Stimulated activated CD4-positive, alpha-beta T cell treated with anti-CD3 and anti-CD28 coated beads, Interleukin-1b, Interleukin-23, amount 100 ng/mL, for 4 hours (primary cell): ENCODE measurements around the gene USB1.

Experiments
- DNase-seq, 2 donors: peaks; one replicate each; pipeline ENCODE4 v3.0.0-alpha.2; 2020; ENCODE audit warnings: low read depth in 2 of 2

USB1 gene

GRCh38 chr16:58034774-58035173 lies 33.6 kb downstream of the USB1 start:
- no peak for DNase-seq

DNA sequence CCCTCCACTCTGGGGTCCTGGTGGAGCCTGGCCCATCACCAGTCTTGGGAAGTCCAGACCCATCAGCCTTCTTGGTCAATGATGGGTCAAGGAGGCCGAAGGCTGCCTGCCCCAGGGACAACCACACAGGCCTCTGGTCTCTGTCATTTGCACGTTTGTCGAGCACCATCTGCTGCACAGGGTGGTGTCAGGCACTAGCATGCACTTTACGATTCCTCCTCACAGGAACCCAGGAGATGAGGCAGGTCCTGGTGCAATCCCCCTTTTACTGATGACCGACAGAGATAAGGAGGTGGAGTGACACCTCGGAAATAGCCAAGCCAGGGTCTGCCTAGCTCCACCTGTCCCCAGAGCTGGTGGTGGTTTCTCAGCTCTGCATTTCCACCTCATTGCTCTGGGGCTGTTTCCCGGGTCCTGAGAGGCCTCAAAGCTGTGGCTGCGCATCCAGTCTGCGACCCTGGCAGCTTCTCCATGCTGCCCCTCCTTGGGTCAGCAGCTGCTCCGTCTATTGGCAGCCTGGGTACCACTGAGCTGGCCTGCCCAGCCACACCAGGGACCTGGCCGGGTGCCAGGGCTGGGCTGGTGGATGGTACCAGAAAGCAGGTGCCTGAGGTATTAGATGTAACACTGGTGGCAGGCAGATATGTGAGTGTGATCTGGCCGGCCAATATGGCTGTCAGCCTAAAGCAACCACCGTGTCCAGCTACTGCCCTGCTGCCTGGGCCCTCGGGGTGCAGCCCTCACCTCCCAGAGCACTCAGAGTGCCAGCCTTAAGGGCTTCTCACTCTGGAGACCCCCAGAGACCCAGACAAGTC lies 34.4 kb downstream of the USB1 start:
- no peak for DNase-seq

GRCh38 chr16:58036943-58037342 lies 35.7 kb downstream of the USB1 start:
- no peak for DNase-seq

DNA sequence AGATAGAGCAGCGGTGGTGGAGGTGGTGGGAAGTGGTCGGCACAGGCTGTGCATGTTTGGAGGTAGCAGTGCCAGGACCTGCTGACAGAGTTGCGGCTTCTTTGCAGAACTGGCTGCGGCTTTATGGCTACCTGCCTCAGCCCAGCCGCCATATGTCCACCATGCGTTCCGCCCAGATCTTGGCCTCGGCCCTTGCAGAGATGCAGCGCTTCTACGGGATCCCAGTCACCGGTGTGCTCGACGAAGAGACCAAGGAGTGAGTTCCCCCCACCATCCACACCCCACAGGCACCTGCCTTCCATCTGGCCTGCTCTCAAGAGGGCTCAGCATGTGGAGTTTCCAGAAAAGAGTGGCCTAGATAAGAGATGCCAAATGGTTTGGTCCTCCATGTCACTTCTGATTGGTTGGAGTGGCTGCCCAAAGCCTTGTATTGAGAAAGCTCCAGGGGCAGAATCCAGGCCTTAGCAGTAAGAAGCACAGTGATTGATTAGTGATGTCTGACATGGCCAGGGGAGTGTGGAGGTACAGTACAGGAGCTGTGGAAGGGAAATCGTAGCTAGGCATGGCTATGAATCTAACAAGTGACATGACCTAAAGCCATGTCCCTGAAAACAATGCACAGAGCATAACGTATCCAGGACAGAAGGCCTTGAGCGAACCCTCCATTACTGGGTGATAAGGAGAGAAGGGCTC lies 36.3 kb downstream of the USB1 start:
- no peak for DNase-seq

DNA sequence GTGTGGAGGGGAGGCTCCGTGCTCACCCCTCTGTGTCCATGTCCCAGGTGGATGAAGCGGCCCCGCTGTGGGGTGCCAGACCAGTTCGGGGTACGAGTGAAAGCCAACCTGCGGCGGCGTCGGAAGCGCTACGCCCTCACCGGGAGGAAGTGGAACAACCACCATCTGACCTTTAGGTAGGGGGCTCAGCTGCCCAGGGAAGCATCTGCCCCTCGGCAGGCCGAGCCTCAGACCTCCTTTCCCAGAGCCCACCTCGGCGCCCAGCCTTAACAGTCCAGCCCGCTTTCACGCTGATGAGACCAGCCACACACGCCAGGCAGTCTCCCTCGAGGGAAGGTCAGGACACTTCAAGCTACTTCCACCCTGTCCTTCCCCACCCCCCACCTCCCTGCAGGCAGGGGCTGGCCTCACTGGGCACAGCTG lies 37.0 kb downstream of the USB1 start:
- DNase-seq = no peak

DNA sequence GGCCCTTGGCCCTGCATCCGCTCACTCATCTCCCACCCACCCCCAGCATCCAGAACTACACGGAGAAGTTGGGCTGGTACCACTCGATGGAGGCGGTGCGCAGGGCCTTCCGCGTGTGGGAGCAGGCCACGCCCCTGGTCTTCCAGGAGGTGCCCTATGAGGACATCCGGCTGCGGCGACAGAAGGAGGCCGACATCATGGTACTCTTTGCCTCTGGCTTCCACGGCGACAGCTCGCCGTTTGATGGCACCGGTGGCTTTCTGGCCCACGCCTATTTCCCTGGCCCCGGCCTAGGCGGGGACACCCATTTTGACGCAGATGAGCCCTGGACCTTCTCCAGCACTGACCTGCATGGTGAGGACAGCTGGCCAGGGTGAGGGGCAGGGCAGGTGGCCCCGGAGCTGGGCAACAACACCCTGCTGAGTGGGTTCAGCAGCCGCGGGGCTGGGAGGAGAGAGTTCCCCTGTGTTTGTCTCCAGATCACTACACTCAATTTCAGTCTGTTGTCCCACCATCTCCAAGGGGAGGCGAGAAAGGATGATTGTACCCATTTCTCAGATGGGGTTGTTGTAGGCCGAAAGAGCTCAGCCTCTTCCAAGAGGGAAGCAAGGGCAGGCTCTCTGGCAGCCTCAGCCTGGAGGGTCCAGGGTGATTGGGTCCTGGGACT lies 38.8 kb downstream of the USB1 start:
- no peak for DNase-seq

GRCh38 chr16:58040496-58040846 lies 39.3 kb downstream of the USB1 start:
- no peak for DNase-seq

DNA sequence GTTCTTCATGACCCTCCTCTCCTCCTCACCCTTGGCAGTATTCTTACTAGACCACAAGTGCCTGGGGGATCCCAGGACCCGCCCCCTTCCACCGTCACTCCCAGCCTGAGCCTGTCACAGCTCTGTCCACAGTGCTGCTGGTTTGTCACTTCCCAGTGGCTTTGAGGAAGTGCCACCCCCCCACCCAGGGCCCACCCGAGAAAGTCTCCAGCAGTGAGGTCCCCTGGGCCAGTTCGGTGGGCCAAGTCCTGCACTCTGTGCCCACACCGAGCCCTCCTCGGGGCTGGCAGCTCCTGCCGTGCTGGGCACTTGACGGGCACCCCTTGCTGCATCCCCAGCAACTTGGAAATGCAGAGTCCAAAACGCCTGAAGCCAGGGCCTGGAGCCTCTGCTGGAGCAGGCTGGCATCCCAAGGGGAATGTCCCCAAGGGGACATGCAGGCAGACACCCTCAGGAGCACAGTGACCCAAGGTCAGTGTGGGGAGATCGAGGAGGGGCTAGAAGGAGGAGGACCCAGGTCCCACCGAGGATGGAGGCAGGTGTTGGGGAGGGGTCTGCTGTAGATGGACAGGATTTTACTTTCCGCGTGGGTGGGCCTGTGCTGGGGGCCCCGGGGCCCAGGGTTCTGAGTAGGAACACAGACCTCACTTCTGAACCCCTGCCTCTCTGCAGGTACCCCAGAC lies 39.9 kb downstream of the USB1 start:
- DNase-seq = no peak

DNA sequence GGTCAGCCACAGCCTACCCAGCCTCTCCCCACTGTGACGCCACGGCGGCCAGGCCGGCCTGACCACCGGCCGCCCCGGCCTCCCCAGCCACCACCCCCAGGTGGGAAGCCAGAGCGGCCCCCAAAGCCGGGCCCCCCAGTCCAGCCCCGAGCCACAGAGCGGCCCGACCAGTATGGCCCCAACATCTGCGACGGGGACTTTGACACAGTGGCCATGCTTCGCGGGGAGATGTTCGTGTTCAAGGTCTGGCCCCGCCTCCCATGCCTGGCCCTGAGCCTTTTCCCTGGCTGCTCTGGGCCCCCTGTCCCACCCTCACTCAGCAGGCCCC lies 40.4 kb downstream of the USB1 start:
- DNase-seq = no peak

- no peak for DNase-seq
Measured at GRCh38 chr16:58042001-58042885, 41.0 kb downstream of the USB1 start.

DNA sequence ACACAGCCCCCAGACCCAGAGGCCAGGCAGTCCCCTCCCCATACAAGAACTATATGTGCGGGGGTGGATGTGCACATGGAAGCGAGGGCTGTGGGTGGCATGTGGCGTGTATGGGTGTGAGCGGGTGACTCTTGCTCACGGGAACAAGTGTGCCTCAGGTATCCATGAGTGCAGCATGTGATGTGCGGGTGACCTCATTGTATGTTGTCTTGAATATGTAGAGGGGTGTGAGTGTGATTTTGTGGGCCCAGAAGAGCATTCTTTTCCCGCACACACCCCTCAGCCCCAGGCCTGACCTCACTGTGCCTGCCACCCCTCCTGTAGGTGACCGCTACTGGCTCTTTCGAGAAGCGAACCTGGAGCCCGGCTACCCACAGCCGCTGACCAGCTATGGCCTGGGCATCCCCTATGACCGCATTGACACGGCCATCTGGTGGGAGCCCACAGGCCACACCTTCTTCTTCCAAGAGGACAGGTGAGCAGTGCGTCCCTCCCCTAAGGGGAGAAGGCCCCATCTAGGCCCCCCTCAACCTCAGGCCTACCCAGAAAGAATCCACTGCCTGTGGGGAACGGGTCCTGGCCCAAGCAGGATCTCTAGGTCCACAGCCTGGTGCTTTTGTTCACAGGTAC lies 41.8 kb downstream of the USB1 start:
- no peak for DNase-seq

GRCh38 chr16:58043571-58044155 lies 42.5 kb downstream of the USB1 start:
- DNase-seq = no peak

- DNase-seq = no peak
Measured at GRCh38 chr16:58044266-58045019, 43.2 kb downstream of the USB1 start.

DNA sequence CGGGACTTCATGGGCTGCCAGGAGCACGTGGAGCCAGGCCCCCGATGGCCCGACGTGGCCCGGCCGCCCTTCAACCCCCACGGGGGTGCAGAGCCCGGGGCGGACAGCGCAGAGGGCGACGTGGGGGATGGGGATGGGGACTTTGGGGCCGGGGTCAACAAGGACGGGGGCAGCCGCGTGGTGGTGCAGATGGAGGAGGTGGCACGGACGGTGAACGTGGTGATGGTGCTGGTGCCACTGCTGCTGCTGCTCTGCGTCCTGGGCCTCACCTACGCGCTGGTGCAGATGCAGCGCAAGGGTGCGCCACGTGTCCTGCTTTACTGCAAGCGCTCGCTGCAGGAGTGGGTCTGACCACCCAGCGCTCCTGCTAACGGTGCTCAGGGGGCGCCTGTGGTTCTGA lies 43.9 kb downstream of the USB1 start:
- no peak for DNase-seq

DNA sequence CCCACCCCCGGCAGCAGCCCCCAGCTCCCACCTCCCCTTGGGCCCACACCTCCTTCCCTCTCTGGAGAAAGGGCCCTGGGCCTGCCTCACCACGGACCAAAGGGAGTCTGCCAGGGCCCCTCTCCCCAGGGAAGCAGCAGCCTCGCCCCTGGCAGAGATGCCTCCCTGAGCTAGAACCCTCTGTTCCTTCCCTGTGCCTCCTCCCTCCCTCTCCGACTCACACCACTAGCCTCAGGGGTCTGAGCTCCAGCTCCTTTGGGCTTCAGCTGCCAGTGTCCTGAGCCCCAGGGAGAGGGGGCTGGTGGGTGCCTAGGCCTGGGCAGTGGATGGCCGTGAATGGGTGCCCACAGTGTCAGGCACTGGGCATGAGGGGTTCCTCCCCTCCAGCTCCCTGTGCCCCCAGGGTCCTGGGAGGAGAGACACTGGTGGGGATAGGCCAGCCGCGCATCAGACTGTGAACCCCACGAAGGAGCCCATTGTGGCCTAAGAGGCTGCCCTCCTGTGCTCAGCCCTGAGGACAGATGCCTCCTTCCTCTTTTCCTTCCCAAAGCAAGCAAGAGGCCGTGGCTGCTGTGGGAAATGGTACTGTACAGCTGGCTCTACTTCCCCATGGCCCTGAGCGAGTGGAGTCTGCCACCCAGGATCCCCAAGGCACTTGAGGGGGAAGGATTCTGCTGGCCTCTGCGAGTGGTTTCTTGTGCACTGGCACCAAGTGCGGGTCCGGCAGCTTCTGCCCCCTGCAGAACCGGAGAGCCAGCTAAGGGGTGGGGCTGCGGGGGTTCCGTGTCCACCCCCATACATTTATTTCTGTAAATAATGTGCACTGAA lies 45.1 kb downstream of the USB1 start:
- no peak for DNase-seq

- DNase-seq = no peak
Measured at GRCh38 chr16:58046936-58047335, 45.7 kb downstream of the USB1 start.

DNA sequence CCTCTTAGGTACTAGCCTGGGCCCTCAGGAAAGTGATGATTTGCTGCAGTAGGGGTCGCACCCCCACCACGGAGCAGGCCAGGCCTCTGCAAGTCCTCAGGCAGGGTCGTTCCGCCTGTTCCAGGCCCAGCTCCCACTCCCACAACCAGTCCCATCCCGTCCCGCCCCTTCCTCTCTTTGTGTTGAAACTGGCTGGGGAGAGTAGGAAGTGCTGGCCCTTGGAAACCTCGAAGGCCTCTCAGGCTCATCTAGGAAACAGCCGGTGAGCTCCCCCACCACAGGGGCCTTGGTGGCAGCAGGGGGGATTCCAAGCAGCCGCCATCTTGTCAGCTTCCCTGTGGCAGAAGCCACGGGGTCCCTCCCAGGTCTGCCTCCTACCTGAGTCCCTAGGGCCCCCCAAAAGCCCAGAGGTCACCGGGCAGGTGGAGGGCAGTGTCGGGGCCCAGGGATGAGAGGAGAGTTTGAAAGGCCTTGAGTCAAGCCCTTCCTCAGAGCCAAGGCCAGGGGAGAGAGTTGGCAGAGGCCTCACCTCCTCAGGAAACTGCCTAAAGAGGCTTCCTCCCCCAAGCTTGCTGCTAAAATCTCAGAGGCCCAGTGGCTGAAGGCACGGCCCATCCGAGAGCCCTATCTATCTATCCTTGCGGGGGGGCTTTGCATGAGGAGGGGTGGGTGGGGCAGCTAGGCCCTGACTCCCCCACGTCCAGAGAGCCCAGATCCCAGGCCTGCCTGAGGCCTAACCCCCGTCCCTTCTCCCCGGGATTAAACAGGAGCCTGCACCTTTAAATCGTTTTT lies 46.5 kb downstream of the USB1 start:
- DNase-seq = no peak
